GM18868 (cell line): ENCODE results near the gene FBN1.

Source experiments
- ATAC-seq: cut with Tn5 transposase; IDR thresholded peaks from one replicate; pipeline ENCODE4 v1.9.1; 2021; ENCODE audit warnings: mild to moderate bottlenecking, moderate library complexity; ENCODE audit not compliant: unreplicated experiment

The FBN1 gene

DNA sequence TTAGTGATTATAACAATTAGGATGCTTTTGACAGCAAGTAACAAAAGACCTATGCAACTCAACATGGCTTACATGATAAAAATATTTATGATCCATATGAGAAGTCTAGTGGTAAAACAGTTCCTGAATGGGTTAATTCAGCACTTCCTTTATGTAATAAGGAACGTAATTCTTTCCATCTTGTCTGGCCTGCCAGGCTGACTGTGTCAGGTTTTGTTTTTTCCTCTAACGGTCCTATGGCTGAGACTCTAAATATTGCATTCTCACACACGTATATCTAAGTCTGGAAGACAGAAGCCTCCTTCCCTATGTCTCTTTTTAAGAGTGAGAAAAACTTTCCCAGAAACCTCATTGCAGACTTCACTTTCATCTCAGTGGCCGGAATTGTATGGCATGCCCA, 263.6 kb downstream of the FBN1 start:
- no peak for ATAC-seq

DNA sequence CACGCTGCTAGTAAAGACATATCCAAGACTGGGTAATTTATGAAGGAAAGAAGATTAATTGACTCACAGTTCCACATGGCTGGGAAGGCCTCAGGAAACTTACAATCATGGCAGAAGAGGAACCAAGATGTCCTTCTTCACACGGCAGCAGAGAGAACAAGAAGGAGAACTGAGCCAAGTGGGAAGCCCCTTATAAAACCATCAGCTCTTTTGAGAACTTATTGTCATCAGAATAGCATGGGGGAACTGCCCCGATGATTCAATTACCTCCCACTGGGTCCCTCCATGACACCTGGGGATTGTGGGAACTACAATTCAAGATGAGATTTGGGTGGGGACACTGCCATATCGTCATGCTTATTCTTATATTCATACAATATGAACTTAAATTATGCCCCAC, 265.3 kb downstream of the FBN1 start:
- ATAC-seq = no peak

DNA sequence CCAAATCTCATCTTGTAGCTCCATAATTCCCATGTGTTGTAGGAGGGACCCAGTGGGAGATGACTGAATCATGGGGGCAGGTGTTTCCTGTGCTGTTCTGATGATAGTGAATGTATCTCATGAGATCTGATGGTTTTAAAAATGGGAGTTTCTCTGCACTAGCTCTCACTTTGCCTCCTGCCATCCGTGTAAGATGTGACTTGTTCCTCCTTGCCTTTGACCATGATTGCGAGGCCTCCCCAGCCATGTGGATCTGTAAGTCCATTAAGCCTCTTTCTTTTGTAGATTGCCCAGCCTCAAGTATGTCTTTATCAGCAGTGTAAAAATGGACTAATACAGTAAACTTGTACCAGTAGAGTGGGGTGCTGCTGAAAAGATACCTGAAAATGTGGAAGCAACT, 269.7 kb downstream of the FBN1 start:
- ATAC-seq = no peak

DNA sequence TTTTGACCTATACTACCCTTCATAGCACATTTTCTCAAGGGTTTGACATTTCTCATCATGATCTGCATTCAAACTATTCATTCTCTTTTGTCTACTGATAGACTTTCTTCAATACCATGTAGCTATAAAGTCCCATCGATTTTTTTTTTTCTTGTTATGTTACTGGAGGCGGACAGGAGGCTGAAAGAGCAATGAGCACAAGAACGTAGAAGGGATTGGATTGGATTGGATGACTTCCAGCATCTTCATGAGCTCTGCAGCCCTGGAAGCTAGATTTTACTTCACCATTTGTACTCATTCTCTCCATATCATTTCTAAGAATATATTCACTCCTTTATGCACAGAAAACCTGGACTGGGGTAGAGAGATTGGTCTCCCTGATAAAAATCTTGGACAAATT, 271.0 kb downstream of the FBN1 start:
- no peak for ATAC-seq

DNA sequence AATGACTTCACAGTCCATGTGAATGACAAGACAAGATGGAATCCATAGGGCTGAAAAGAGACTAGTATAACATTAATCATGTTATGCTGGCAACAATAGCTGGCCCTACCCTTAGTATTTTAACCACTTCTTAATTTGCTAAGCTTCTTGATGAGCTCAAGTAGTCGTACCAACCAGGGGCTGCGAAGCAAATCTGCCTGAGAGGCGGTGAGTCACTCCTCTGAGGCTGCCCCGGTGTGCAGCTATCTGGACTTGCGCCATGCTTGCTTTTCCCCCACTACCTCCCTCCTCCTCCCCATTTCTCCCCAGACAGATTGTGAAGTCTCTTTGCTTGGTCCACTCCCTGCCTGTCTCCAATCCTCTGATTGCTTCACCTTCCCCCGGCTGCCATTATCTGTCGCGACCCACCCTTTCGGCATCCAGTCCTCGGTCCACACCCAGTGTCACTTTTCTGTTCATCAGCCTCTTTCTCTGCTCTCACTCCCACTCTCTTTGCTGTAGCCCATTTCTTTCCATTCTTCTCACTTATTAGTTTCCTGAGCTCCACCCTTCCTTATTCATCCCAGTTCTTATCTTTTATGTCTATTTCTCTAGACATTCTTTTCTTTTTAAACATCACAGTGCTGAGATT, 271.6 kb downstream of the FBN1 start:
- no peak for ATAC-seq

DNA sequence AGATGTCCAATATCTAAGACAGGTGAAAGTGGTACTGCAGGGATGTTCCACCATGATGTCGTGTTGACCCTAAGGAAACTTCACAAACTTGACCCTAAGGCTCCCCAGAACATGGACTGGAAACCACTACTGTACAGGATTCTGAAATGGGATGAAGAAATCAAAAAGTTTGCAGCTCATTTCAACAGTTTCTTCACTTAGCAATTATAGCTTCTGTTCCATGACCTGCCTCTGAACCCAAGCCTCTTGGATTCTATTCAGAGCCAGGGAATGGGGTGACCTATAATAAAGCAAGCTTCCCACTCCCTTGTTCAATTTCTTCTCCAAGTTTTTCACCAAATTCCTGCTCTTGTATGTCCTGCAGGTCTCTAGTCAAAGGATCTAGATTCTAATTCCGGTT, 273.5 kb downstream of the FBN1 start:
- ATAC-seq = no peak

DNA sequence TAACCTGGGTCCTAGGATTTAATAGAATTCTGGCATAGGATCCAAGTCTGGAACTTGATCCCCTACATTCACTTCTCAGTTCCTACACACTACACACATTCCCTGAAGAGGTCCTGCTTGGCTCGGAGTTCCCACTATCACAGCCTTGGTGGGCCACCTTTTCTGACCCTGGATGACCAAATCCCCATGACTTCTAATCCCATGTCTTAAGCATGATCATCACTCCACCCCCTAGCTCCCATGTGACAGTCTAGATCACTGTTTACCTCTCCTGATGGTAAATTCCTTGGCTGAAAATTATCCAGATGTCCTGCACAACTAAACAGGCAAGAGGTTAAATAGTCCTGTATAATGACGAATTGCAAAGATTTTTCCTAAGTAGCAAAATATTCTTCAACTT, 274.0 kb downstream of the FBN1 start:
- ATAC-seq = no peak

DNA sequence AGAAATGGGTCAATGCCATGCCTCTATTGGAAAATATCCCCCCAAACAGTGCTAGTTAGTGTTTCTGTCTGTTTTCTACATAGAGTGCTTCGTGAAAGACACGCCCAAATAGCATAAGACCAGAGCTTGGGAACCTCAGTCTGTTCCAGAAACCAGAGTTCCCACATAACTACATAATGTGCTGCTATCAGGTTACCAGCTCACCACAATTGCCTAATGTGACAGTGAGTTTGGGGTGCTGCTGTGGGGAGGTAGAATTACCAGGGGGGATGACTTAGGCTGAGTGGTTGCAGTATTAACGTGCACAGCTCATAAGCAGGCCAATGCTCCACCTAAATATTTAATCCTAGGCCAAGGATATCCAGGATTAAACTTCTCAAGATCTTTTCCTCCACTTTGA, 275.0 kb downstream of the FBN1 start:
- no peak for ATAC-seq

DNA sequence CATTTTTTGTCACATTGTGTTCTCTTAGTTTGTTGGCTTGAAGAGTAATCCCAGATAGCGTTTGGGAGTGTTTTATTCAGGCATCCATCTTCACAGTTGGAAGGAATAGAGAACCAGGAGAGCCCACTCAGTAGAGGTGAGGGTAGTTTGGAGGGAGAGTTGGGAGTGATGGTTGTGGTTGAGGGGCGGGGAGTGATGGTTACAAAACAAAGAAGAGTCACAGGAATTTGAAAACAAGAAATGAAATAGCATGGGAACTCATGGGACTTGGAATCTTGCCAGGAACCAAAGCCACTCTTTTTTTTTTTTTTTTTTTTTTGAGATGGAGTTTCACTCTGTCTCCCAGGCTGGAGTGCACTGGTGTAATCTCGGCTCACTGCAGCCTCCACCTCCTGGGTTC, 278.0 kb downstream of the FBN1 start:
- ATAC-seq = no peak

DNA sequence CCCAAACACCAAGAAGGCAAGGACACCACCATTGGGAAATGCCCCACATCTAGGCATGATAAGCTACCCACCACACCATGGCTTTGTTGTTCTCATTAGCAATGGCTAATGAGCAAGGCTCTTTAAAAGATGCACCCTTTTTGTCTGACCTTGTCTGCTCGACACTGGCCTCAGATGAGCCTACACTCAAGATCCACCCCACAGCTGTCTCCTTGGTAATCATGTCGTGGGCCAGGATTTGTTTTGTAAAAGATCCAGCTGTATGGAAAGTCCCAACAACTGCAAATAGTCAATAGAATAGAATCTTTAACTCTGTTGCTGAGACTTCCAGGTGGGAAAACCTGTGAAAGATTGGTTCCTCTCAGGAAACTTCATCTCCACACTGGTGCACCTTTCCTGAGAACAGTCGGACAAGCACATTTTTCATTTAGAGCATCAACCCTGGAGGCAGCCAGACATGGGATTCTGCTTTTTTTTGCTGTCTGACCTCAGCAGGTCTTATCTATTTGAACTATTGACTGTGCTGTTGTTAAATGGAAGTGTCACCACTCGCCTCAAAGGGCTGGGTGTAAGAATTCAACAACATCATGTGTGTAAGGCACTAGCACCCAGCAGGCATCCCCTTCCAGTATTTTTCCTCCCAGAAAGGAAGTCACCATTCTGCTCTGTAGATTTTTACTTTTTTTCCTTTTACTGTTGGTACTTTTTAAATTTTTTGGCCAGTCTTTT, 278.8 kb downstream of the FBN1 start:
- ATAC-seq = no peak

DNA sequence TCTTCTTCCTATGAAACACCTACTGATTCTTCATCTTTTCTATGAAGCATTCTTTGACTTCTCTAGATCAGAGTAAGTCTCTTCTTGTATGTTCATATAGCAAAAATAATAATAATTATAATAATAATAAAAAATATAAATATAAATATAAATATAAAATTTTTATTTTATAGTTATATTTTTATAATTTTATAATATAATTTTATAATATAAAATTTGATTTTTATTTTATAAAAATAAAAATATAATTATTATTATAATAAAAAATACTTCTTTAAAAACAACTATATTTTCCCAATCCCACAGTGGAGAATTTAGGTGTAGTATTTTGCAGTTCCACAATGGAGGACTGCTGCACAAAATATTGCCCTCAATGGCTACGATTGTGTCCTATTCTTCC, 279.9 kb downstream of the FBN1 start:
- ATAC-seq = no peak

DNA sequence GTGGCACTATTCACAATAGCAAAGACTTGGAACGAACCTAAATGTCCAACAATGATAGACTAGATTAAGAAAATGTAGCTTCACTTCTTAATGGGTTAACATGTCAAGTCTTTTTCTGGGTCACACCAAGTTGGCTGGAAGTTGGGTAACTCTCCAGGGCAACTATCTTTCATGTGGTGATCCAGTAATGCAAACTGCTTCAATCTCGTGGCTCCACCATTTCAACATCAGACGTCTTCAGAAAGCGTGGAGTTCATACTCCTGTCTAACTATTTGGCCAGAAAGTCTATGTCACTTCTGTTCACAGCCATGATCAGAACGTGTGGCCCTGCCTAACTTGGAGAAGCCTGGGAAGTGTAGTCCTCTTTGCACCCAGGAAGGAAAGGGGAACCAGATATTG, 282.0 kb downstream of the FBN1 start:
- ATAC-seq = no peak

DNA sequence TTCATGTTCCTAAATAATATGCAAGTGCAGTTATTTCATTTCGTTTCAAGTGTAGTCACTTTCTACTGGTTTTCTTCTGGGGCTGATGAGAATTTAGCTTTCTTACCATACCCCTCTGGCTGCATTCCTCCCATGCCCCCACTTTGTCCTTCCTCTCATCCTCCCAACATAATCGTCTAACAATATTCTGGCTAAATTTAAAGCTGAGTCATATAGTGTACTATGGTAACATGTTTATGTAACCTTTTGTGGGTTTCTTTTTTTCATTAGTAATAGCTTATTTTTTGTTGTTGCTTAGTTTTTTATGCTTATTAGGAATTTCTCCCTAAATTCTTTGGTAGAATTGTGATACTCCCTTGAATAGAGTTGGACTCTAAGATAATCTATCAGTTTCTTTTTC, 283.8 kb downstream of the FBN1 start:
- no peak for ATAC-seq

DNA sequence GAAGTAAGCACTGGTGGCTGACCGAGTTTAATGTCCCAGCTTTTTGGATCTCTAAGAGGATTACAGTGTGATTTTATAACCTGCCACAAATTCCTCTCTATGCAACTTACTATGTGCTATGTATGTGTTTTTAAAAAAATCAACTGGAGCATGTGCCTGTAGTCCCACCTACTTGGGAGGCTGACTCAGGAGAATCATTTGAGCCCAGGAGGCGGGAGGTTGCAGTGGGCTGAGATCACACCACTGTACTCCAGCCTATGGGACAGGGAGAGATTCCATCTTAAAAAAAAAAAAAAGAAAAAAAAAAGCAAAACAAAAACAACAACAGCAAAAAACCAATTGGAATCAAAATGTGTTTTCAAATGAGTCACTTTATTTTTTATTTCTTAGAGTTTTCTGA, 284.7 kb downstream of the FBN1 start:
- ATAC-seq = no peak
